Kidney (tissue), 14 donors: Measurements from ENCODE around the gene MIEN1. TPM values are rescaled to one million over a fixed set of nuclear protein-coding genes. Genes with fewer than 3 reads are reported as not detected.

Experiments
- DNase-seq, 5 donors: peaks; one replicate each; pipeline ENCODE4 v3.0.0-alpha.2; 2013 to 2020
- FAIRE-seq: peaks from 2 replicates; lab custom pipeline; 2012; peaks lifted over from hg19 to GRCh38; lab: Jason Lieb, UNC
- H3K27ac ChIP-seq, 2 donors: one replicate each; pipeline ENCODE4 v1.7.0; 2013; ENCODE audit warnings: low read depth in 2 of 2, low read length in 2 of 2, inconsistent platforms in 1 of 2
- H3K27me3 ChIP-seq: one replicate; pipeline ENCODE4 v1.7.1; 2013; ENCODE audit warnings: low read length, inconsistent platforms; ENCODE audit not compliant: control insufficient read depth, insufficient read depth
- H3K36me3 ChIP-seq, 3 donors: one replicate each; pipeline versions ENCODE4 v1.7.0 to v1.7.1; 2013; ENCODE audit warnings: low read length in 3 of 3, control low read depth in 1 of 3, inconsistent platforms in 1 of 3; ENCODE audit not compliant: insufficient read depth in 3 of 3, control insufficient read depth in 2 of 3
- H3K4me1 ChIP-seq, 3 donors: one replicate each; pipeline versions ENCODE4 v1.7.0 to v1.7.1; 2013; ENCODE audit warnings: low read length in 3 of 3, inconsistent platforms in 1 of 3, low read depth in 1 of 3; ENCODE audit not compliant: control insufficient read depth in 2 of 3, insufficient read depth in 2 of 3
- H3K4me3 ChIP-seq, 3 donors: one replicate each; pipeline versions ENCODE4 v1.7.0 to v1.8.1; 2013; ENCODE audit warnings: low read length in 3 of 3, control low read depth in 1 of 3, inconsistent platforms in 1 of 3
- H3K9ac ChIP-seq, 3 donors: one replicate each; pipeline versions ENCODE4 v1.7.0 to v1.7.1; 2013; ENCODE audit warnings: low read length in 3 of 3, control low read depth in 1 of 3, inconsistent platforms in 1 of 3
- H3K9me3 ChIP-seq, 3 donors: one replicate each; pipeline versions ENCODE4 v1.7.0 to v1.7.1; 2013; ENCODE audit warnings: low read length in 3 of 3, control low read depth in 1 of 3, inconsistent platforms in 1 of 3; ENCODE audit not compliant: control insufficient read depth in 2 of 3, insufficient read depth in 1 of 3
- intact Hi-C: fragments of 100-400 bp; cut with DNase I; formaldehyde crosslinking; loops from one replicate; pipeline ENCODE4 v1.11.1; 2022
- polyA plus RNA-seq: library from polyadenylated mRNA; stranded (reverse); fragments of 350-450 nt; fragmentation: Illumina TruSeq; extraction: RNeasy Lipid Tissue Mini Kit (QIAGEN cat#74804); gene quantifications from one replicate; pipeline ENCODE4 v1.2.3, GENCODE V29; 2014; ENCODE audit warnings: low read depth, low replicate concordance; ENCODE audit not compliant: insufficient read depth
- total RNA-seq: library from RNA; stranded (reverse); fragmentation: NEBNext Ultra II Directional; extraction: Animal tissue kit (Norgen Biotek cat#: 25700); gene quantifications from one replicate; pipeline ENCODE4 v1.2.1, GENCODE V29; 2021
- TF ChIP-seq, protein P1 (sequence below): IDR thresholded peaks from 3 replicates; pipeline ENCODE4 v1.5.1; 2012; ENCODE audit warnings: mild to moderate bottlenecking, moderate library complexity, borderline replicate concordance; ENCODE audit not compliant: insufficient read depth; ENCODE audit errors: extremely low read depth
- donor health status: control.
- donor health status: control.
- donor health status: control.
- donor health status: control.
- donor health status: control.
- donor health status: DM: yes; HTN: yes; CAD: no.
- donor health status: Normal renal cell carcinoma (clear cell type).

Gene MIEN1
- total and polyA plus RNA-seq, 2 donors from 2014 or later = 51.6 to 186 TPM

DNA sequence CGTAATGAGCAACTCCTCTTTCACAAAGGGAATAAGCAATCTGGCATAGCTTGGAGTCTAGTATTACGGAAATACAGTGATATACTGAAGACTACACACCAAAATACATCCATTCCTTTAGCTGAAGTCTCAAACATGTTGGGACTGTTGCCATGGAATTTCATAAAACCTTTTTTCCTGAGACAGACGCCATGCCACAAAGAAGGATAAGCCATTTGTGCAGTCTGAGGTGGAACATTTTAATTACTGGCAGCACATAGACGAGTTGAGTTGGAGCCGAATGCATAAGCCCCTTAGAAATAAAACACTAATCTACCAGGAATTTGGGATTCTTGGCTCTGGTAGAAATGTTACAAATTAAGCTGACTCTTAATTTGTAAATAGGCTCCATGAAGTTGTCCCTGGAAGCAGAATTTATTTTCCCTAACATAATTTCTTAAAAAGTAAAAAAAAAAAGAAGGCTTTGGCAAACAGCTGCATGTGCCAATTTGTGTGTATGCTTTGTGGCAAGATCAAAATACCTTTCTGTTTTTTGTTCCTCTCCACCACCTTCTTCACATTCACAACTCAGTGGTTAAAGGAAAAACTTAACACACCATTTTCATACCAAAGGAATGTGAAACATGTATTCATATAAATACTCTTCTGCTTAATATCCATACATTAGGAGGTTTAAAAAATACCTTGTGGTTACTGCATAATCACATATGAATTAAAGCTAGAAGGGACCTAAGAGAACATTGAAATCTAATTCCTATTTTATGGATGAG is 32.9 kb upstream of the MIEN1 start:
- intact Hi-C loops = no loop called here
- H3K27me3 ChIP-seq = no peaks in the 10 kb centered on the region
- no peak overlapping the region for H3K4me3 ChIP-seq
- H3K9me3 ChIP-seq = no peaks in the 10 kb centered on the region
- no peak overlapping the region for H3K9ac ChIP-seq
- H3K27ac ChIP-seq = no peak overlapping the region
- TF ChIP-seq, protein P1, sequence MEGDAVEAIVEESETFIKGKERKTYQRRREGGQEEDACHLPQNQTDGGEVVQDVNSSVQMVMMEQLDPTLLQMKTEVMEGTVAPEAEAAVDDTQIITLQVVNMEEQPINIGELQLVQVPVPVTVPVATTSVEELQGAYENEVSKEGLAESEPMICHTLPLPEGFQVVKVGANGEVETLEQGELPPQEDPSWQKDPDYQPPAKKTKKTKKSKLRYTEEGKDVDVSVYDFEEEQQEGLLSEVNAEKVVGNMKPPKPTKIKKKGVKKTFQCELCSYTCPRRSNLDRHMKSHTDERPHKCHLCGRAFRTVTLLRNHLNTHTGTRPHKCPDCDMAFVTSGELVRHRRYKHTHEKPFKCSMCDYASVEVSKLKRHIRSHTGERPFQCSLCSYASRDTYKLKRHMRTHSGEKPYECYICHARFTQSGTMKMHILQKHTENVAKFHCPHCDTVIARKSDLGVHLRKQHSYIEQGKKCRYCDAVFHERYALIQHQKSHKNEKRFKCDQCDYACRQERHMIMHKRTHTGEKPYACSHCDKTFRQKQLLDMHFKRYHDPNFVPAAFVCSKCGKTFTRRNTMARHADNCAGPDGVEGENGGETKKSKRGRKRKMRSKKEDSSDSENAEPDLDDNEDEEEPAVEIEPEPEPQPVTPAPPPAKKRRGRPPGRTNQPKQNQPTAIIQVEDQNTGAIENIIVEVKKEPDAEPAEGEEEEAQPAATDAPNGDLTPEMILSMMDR = no peak
- DNase-seq (no peak), FAIRE-seq (no peak)
- H3K4me1 ChIP-seq = peaks cover 0 to 2% (median 0%) of the 10 kb centered on the region in 3 donors
- H3K36me3 ChIP-seq = no peaks in the 10 kb centered on the region

DNA sequence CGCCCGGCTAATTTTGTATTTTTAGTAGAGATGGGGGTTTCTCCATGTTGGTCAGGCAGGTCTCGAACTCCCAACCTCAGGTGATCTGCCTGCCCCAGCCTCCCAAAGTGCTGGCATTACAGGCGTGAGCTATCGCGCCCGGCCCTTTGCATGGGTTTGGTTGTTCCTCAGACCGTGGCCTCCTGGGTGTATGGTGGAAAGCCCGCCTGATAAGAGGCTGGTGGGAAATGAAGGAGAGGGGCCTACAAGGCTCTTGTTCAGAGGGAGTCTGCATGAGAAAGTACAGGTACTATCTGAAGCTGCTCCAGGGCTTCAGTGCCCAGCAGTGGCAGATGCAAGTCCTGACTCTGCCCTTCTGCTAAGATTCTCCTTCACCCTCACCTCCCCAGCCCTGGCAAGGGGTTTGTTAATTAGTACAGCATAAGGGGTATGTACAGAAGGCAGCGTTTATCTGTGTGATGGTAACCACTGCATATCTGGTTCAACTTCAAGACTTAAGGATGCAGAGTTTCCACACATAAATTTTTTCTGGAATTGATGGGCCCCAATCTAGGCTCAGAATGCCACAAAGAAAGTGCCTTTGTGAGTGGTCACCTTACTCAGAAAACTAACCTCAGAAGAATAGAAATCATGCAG is 31.6 kb upstream of the MIEN1 start:
- no peak overlapping the region for H3K4me3 ChIP-seq
- H3K9me3 ChIP-seq = no peaks in the 10 kb centered on the region
- H3K27ac ChIP-seq = no peak overlapping the region
- no peaks in the 10 kb centered on the region for H3K27me3 ChIP-seq
- DNase-seq (no peak), FAIRE-seq (no peak)
- intact Hi-C loops = no loop called here
- H3K36me3 ChIP-seq = no peaks in the 10 kb centered on the region
- TF ChIP-seq, protein P1 = no peak
- no peak overlapping the region for H3K9ac ChIP-seq
- peaks cover 0 to 2% (median 0%) of the 10 kb centered on the region in 3 donors for H3K4me1 ChIP-seq

DNA sequence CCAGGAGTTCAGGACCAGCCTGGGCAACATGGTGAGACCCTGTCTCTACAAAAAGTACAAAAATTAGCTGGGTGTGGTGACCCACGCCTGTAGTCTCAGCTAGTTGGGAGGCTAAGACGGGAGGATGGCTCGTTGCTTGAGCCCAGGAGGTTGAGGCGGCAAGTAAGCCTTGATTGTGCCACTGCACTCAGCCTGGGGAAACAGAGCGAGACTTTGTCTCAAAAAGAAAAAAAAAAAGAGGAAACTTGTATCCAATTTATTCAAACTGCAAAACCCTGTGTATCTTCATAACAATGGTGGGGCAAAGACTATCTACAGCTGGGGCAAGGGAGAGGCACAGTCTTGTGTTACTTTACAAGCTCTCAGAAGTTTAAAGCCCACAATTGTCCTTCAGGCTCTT is 28.9 kb upstream of the MIEN1 start:
- intact Hi-C loops = no loop called here
- H3K4me1 ChIP-seq = no peaks in the 10 kb centered on the region
- no peak overlapping the region for H3K27ac ChIP-seq
- FAIRE-seq (no peak), DNase-seq (no peak)
- TF ChIP-seq, protein P1 = no peak
- H3K27me3 ChIP-seq = no peaks in the 10 kb centered on the region
- H3K9ac ChIP-seq = no peak overlapping the region
- H3K36me3 ChIP-seq = no peaks in the 10 kb centered on the region
- no peaks in the 10 kb centered on the region for H3K9me3 ChIP-seq
- H3K4me3 ChIP-seq = no peak overlapping the region
